H1 (cell line): ENCODE measurements around the gene TMED4. TPM values are rescaled to one million over a fixed set of nuclear protein-coding genes. Genes with fewer than 3 reads are reported as not detected.

Experiments
- RBBP5 ChIP-seq: IDR thresholded peaks from 2 replicates; pipeline ENCODE4 v1.7.1; 2012; ENCODE audit warnings: low read depth, mild to moderate bottlenecking, inconsistent platforms, low read length, moderate library complexity, borderline replicate concordance
- SAP30 ChIP-seq: fragments of 300-600 bp; sonication (generic); IDR thresholded peaks from 2 replicates; pipeline ENCODE4 v1.7.1; 2012; ENCODE audit warnings: low read length, moderate library complexity, mild to moderate bottlenecking, inconsistent platforms; ENCODE audit not compliant: insufficient read depth, insufficient replicate concordance
- SIX5 ChIP-seq: IDR thresholded peaks from 2 replicates; pipeline ENCODE4 v1.6.1; 2011; ENCODE audit warnings: mild to moderate bottlenecking, low read depth, low read length
- SP2 ChIP-seq: IDR thresholded peaks from 2 replicates; pipeline ENCODE4 v1.6.1; 2012; ENCODE audit warnings: mild to moderate bottlenecking, low read length, inconsistent platforms
- TAF7 ChIP-seq: optimal IDR thresholded peaks from 2 replicates; pipeline ENCODE3; 2011; ENCODE audit warnings: low read depth, mild to moderate bottlenecking, inconsistent platforms, low read length, moderate library complexity, borderline replicate concordance
- YY1 ChIP-seq: IDR thresholded peaks from 2 replicates; pipeline ENCODE4 v1.6.1; 2011; ENCODE audit warnings: low read depth, mild to moderate bottlenecking, low read length
- polyA plus RNA-seq, 7 experiments: library from polyadenylated mRNA; depleted of rRNA in 3 of 7; stranded (reverse) in 5 of 7; unstranded in 2 of 7; fragments of >200 nt in 5 of 7; fragments of 200-250 nt in 2 of 7; gene quantifications; 1 replicate in 5 of 7; 2 replicates in 1 of 7; 4 replicates in 1 of 7; pipeline versions ENCODE4 v1.2.1 to v1.2.3, GENCODE V29; 2011 to 2013; ENCODE audit warnings: missing spikeins in 2 of 7, mixed read lengths in 2 of 7
- total RNA-seq: library from RNA; stranded (reverse); fragmentation: NEBNext Ultra II Directional; extraction: Animal tissue kit (Norgen Biotek cat#: 25700); gene quantifications from 2 replicates; pipeline ENCODE4 v1.2.1, GENCODE V29; 2021
- TF ChIP-seq, protein P1 (sequence below): fragments of 300-600 bp; sonication (generic); IDR thresholded peaks from 2 replicates; pipeline ENCODE4 v1.7.1; 2012; ENCODE audit warnings: low read length, moderate library complexity, mild to moderate bottlenecking, inconsistent platforms; ENCODE audit not compliant: insufficient replicate concordance
- TF ChIP-seq, protein P2 (sequence below): IDR thresholded peaks from 2 replicates; pipeline ENCODE4 v1.6.1; 2012; ENCODE audit warnings: inconsistent platforms

The TMED4 gene
- total and polyA plus RNA-seq, 2 of the 8 experiments (the other 6 are each of a cell fraction or from before 2014, with no cell fraction given), result 44.9 to 76.7 TPM

DNA sequence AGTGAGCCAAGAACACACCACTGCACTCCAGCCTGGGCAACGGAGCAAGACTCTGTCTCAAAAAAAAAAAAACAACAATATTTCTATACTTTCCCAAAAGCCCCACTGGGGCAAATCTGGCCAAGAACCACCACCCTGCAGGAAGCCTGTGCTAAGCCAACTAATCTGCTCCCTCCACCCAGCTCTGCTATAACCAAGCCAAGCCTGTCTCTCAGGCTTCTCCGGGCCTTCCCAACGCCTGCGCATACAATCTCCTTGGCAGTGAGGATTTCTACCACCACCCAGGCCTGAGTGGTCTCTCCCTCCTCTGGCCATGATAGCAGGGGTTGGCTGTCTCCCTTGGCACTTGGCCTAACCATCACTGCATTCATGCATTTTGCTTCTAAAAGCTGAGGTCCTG is 22.5 kb downstream of the TMED4 start (continued):
- TF ChIP-seq, protein P1, sequence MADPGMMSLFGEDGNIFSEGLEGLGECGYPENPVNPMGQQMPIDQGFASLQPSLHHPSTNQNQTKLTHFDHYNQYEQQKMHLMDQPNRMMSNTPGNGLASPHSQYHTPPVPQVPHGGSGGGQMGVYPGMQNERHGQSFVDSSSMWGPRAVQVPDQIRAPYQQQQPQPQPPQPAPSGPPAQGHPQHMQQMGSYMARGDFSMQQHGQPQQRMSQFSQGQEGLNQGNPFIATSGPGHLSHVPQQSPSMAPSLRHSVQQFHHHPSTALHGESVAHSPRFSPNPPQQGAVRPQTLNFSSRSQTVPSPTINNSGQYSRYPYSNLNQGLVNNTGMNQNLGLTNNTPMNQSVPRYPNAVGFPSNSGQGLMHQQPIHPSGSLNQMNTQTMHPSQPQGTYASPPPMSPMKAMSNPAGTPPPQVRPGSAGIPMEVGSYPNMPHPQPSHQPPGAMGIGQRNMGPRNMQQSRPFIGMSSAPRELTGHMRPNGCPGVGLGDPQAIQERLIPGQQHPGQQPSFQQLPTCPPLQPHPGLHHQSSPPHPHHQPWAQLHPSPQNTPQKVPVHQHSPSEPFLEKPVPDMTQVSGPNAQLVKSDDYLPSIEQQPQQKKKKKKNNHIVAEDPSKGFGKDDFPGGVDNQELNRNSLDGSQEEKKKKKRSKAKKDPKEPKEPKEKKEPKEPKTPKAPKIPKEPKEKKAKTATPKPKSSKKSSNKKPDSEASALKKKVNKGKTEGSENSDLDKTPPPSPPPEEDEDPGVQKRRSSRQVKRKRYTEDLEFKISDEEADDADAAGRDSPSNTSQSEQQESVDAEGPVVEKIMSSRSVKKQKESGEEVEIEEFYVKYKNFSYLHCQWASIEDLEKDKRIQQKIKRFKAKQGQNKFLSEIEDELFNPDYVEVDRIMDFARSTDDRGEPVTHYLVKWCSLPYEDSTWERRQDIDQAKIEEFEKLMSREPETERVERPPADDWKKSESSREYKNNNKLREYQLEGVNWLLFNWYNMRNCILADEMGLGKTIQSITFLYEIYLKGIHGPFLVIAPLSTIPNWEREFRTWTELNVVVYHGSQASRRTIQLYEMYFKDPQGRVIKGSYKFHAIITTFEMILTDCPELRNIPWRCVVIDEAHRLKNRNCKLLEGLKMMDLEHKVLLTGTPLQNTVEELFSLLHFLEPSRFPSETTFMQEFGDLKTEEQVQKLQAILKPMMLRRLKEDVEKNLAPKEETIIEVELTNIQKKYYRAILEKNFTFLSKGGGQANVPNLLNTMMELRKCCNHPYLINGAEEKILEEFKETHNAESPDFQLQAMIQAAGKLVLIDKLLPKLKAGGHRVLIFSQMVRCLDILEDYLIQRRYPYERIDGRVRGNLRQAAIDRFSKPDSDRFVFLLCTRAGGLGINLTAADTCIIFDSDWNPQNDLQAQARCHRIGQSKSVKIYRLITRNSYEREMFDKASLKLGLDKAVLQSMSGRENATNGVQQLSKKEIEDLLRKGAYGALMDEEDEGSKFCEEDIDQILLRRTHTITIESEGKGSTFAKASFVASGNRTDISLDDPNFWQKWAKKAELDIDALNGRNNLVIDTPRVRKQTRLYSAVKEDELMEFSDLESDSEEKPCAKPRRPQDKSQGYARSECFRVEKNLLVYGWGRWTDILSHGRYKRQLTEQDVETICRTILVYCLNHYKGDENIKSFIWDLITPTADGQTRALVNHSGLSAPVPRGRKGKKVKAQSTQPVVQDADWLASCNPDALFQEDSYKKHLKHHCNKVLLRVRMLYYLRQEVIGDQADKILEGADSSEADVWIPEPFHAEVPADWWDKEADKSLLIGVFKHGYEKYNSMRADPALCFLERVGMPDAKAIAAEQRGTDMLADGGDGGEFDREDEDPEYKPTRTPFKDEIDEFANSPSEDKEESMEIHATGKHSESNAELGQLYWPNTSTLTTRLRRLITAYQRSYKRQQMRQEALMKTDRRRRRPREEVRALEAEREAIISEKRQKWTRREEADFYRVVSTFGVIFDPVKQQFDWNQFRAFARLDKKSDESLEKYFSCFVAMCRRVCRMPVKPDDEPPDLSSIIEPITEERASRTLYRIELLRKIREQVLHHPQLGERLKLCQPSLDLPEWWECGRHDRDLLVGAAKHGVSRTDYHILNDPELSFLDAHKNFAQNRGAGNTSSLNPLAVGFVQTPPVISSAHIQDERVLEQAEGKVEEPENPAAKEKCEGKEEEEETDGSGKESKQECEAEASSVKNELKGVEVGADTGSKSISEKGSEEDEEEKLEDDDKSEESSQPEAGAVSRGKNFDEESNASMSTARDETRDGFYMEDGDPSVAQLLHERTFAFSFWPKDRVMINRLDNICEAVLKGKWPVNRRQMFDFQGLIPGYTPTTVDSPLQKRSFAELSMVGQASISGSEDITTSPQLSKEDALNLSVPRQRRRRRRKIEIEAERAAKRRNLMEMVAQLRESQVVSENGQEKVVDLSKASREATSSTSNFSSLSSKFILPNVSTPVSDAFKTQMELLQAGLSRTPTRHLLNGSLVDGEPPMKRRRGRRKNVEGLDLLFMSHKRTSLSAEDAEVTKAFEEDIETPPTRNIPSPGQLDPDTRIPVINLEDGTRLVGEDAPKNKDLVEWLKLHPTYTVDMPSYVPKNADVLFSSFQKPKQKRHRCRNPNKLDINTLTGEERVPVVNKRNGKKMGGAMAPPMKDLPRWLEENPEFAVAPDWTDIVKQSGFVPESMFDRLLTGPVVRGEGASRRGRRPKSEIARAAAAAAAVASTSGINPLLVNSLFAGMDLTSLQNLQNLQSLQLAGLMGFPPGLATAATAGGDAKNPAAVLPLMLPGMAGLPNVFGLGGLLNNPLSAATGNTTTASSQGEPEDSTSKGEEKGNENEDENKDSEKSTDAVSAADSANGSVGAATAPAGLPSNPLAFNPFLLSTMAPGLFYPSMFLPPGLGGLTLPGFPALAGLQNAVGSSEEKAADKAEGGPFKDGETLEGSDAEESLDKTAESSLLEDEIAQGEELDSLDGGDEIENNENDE, result no peak
- TF ChIP-seq SP2 (no peak), SAP30 (no peak), RBBP5 (no peak), SIX5 (no peak), TAF7 (no peak), YY1 (no peak)
- TF ChIP-seq, protein P2, sequence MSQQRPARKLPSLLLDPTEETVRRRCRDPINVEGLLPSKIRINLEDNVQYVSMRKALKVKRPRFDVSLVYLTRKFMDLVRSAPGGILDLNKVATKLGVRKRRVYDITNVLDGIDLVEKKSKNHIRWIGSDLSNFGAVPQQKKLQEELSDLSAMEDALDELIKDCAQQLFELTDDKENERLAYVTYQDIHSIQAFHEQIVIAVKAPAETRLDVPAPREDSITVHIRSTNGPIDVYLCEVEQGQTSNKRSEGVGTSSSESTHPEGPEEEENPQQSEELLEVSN, result no peak
- TF ChIP-seq, all 59 proteins: peak for 0
